Heart right ventricle (tissue), 16 donors: ENCODE data around the gene MTERF4. TPM values are rescaled to one million over a fixed set of nuclear protein-coding genes. Genes with fewer than 3 reads are reported as not detected.

Experiments used
- ATAC-seq, 8 donors: fragments of 200-7000 bp; cut with Tn5 transposase; one replicate each; pipeline ENCODE4 v1.9.1; 2020; ENCODE audit warnings: mild to moderate bottlenecking in 8 of 8, moderate library complexity in 8 of 8, moderate number of reproducible peaks in 1 of 8
- DNase-seq, 2 donors: peaks; one replicate each; pipeline ENCODE4 v3.0.0-alpha.2; 2020
- H3K27ac ChIP-seq, 10 donors: fragments of 200-600 bp; sonication (generic) in 2 of 10; one replicate each; pipeline versions ENCODE4 v1.5.0 to v1.8.0; 2020 to 2022; ENCODE audit warnings: mild to moderate bottlenecking in 3 of 10
- H3K27me3 ChIP-seq, 7 donors: fragments of 200-600 bp; one replicate each; pipeline ENCODE4 v1.8.0; 2021 to 2022; ENCODE audit warnings: mild to moderate bottlenecking in 2 of 7
- H3K36me3 ChIP-seq, 9 donors: fragments of 200-600 bp; sonication (generic) in 1 of 9; one replicate each; pipeline versions ENCODE4 v1.5.0 to v1.8.0; 2020 to 2022; ENCODE audit warnings: mild to moderate bottlenecking in 2 of 9
- H3K4me1 ChIP-seq, 9 donors: fragments of 200-600 bp; sonication (generic) in 1 of 9; one replicate each; pipeline versions ENCODE4 v1.5.0 to v1.8.0; 2020 to 2022; ENCODE audit warnings: mild to moderate bottlenecking in 4 of 9
- H3K4me3 ChIP-seq, 10 donors: fragments of 200-600 bp; sonication (generic) in 2 of 10; one replicate each; pipeline versions ENCODE4 v1.5.0 to v1.8.0; 2020 to 2022; ENCODE audit warnings: mild to moderate bottlenecking in 7 of 10, moderate library complexity in 2 of 10
- H3K9me3 ChIP-seq, 11 donors: fragments of 200-600 bp in 10 of 11; sonication (generic) in 2 of 11; one replicate each; pipeline versions ENCODE4 v1.5.0 to v1.8.0; 2013 to 2022; ENCODE audit warnings: mild to moderate bottlenecking in 2 of 11, control low read depth in 1 of 11, moderate library complexity in 1 of 11
- WGBS, 2 donors: extraction: QIAGEN DNeasy Blood & Tissue Kit; methylation state at CpG; one replicate each; pipeline ENCODE4 v1.1.7; 2013; ENCODE audit warnings: inconsistent platforms in 1 of 2; 5-methylcytosine and 5-hydroxymethylcytosine counted together
- intact Hi-C, 10 donors: fragments of 100-400 bp; cut with DNase I; formaldehyde crosslinking; loops; one replicate each; pipeline versions ENCODE4 v1.11.1 to v1.14.2; 2022
- polyA plus RNA-seq, 2 donors: library from polyadenylated mRNA; stranded (reverse); fragments of 200-250 nt; gene quantifications; one replicate each; pipeline ENCODE4 v1.2.3, GENCODE V29; 2013
- total RNA-seq, 10 donors: library from RNA; stranded (reverse); fragmentation: NEBNext Ultra II Directional in 3 of 10; extraction: Animal tissue kit (Norgen Biotek cat#: 25700) in 3 of 10; gene quantifications; one replicate each; pipeline versions ENCODE4 v1.2.1 to v1.2.4, GENCODE V29; 2021 to 2023
- TF ChIP-seq, protein P1 (sequence below), 9 donors: fragments of 200-600 bp; sonication (generic) in 2 of 9; IDR thresholded peaks; one replicate each; pipeline versions ENCODE4 v1.5.0 to v1.8.0; 2021 to 2022; ENCODE audit warnings: antibody characterized with exemption in 9 of 9, mild to moderate bottlenecking in 5 of 9, moderate library complexity in 1 of 9
- donor health status: Arrhythmogenic right ventricular cardiomyopathy.
- donor health status: ischemic (EF 13 %, LVEDD 7.1; RV severe dilation, severe dysfunction).
- donor health status: healthy with polysubstance abuse.
- donor health status: DM: no; HTN: yes; CAD: no.
- donor health status: DM: no; HTN: no; CAD: no.
- donor health status: ischemic (EF 25% LVEDD 6.9; RV normal size, moderate dysfunction).
- donor health status: ischemic (EF 25% LVEDD 5.7; RV mildly dilated, moderate dysfunction).
- donor health status: healthy.
- donor health status: DM: yes; HTN: yes; CAD: no.
- donor health status: Ischemic cardiomyopathy.
- donor health status: ischemic (EF 35%, LVEDD 5.7; RV mildly dilated, moderate dysfunction).
- donor health status: nonischemic (EF 11% LVEDD 7.7; RV severe dilation, severe dysfunction).
- donor health status: DM: yes; HTN: yes; CAD: no.
- donor health status: PGD.
- donor health status: ischemic (EF 29% LVEDD 5.4; RV normal size, mild dysfunction).
- donor health status: nonischemic (EF 23%, LVEDD 6.1; RV moderate dilation, normal function).

The MTERF4 gene
- total and polyA plus RNA-seq, 12 donors: 18.5 to 27.1 (median 23.1) TPM

DNA sequence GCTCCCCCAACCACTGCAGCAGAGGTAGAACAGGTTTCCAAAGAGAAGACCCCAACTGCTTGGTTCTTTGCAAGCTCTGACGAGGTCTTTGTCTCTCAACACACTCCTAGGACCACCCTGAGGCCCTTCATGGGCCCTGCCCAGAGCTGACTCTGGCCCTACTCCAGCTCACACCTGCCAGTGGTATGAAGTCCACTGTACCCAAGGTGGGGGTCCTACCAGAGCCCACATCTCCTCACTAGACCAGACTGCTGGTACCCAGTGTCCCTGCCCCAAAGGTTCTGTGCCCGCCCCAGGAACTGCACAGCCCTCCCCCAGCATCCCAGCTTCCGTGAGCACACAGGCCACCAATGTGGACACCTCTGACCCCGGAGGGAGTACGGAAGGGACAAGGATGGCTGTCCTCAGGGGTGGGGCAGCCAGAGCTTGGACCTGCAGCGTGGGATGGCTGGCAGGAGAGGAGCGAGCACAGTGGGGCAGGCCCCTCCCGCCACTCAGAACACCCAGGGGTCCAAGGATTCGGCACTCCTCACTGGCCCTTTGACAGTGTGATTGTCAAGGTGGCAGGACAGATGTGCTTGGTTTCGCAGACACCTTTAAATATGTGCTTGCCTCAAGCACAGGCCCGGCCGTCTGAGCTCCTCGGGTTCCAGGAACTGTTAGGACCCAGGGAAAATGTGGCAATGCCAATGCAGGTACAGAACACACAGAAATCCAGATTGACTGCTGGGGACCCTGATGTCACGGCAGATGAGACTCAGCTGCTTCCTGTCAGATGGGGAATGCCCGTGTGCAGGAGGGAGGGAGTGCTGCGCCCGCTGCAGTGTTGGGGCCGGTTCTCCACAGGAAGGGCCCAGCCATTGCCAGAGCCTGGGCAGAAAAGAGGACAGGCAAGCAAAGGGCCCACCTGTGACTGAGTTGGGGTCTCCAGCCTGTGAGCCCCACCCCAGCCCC, 51.2 kb downstream of the MTERF4 start:
- peak in 1 of 2 donors; percentile 7 for DNase-seq
- 90 to 91% methylated on average over 18 of the region's 18 CpGs for WGBS, 2 donors
- Histone ChIP-seq H3K4me1 (no peaks in the 10 kb centered on the region), H3K4me3 (no peak overlapping the region), H3K27me3 (no peaks in the 10 kb centered on the region), H3K27ac (no peak overlapping the region), H3K9me3 (peaks cover 0 to 6% (median 0%) of the 10 kb centered on the region in 11 donors), H3K36me3 (peaks cover 0 to 51% (median 6%) of the 10 kb centered on the region in 9 donors)
- intact Hi-C loops: no loop called here
- TF ChIP-seq, protein P1, sequence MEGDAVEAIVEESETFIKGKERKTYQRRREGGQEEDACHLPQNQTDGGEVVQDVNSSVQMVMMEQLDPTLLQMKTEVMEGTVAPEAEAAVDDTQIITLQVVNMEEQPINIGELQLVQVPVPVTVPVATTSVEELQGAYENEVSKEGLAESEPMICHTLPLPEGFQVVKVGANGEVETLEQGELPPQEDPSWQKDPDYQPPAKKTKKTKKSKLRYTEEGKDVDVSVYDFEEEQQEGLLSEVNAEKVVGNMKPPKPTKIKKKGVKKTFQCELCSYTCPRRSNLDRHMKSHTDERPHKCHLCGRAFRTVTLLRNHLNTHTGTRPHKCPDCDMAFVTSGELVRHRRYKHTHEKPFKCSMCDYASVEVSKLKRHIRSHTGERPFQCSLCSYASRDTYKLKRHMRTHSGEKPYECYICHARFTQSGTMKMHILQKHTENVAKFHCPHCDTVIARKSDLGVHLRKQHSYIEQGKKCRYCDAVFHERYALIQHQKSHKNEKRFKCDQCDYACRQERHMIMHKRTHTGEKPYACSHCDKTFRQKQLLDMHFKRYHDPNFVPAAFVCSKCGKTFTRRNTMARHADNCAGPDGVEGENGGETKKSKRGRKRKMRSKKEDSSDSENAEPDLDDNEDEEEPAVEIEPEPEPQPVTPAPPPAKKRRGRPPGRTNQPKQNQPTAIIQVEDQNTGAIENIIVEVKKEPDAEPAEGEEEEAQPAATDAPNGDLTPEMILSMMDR (IDR thresholded peaks at IDR 0.05): no peak
- ATAC-seq: peak in 2 of 8 donors; percentile 6 to 26

DNA sequence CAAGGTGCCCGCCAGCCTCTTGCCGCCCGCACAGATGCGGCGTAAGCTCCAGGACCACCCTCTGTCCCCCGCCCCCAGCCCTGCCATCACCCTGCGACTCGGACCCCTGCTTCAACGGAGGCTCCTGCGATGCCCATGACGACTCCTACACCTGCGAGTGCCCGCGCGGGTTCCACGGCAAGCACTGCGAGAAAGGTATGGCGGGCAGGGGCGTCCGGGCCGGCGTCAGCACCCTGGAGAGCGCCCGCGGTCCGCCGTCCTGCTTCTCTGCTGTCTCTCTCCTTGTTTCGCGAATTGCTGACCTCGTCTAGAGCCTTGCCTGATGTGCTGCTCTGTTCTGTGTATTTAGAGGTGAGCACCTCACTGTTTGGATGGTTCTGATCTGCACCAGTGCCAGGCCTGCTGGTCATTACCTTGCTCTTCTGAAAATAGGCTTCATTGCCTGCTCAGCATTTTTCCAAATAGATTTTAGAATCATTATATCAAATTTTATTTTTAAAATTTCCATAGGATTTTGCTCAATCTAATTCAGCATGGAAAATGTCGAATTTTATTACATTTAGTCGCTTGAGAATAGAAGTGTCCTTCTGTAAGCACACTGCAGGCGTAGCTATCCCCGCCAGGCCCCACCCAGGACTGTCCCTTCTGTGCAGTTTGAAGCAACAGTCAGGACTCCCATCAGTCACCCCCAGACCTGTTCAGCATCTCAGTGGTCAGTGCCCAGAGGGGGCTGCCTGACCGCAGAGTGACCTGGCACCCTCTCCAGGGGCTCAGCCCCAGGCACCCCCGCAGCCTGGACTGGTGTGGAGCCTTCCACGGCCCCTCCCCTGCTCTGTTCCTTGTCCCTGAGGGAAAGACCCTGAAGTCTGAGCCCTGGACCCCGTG, 52.1 kb downstream of the MTERF4 start:
- TF ChIP-seq, protein P1 (IDR thresholded peaks at IDR 0.05): no peak
- H3K27me3 ChIP-seq: no peaks in the 10 kb centered on the region
- 46 to 59% methylated on average over 38 of the region's 38 CpGs for WGBS, 2 donors
- no peaks in the 10 kb centered on the region for H3K4me1 ChIP-seq
- DNase-seq (peak in 1 of 2 donors; percentile 16), ATAC-seq (peak in 2 of 8 donors; percentile 11 to 21)
- intact Hi-C loops: no loop called here
- no peak overlapping the region for H3K27ac ChIP-seq
- H3K36me3 ChIP-seq: peaks cover 0 to 46% (median 8%) of the 10 kb centered on the region in 9 donors
- H3K4me3 ChIP-seq: no peak overlapping the region
- peaks cover 0 to 9% (median 4%) of the 10 kb centered on the region in 11 donors for H3K9me3 ChIP-seq

DNA sequence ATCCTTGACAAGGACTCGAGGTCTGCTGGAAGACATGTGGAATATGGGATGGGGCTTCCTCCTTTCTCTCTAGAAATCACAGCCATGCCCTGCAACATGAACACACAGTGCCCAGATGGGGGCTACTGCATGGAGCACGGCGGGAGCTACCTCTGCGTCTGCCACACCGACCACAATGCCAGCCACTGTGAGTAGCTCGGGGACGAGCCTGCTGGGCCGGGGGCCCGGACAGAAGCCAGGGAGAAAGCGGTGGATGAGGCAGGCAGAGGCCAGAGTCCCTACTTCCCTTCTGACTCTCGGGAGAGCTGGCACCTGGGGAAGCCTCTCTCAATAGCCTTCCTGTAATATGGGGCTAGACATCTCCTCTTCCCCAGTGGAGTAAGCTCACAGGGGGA, 53.1 kb downstream of the MTERF4 start:
- intact Hi-C loops: no loop called here
- DNase-seq (no peak), ATAC-seq (no peak)
- Histone ChIP-seq H3K36me3 (peaks cover 0 to 46% (median 17%) of the 10 kb centered on the region in 9 donors), H3K4me3 (no peak overlapping the region), H3K4me1 (no peaks in the 10 kb centered on the region), H3K27ac (no peak overlapping the region), H3K27me3 (no peaks in the 10 kb centered on the region), H3K9me3 (peaks cover 0 to 17% (median 9%) of the 10 kb centered on the region in 11 donors)
- TF ChIP-seq, protein P1 (IDR thresholded peaks at IDR 0.05): no peak
- WGBS, 2 donors: 84 to 90% methylated on average over 11 of the region's 11 CpGs
